ENCODE measurements around the gene STRAP.

Gene STRAP

GRCh38 chr12:15882118-15882971 is at the start of gene STRAP:
TSS of gene STRAP (plus strand) at chr12:15882387. CDS start at chr12:15882708, 321 bp downstream.
- peak; percentile 76 to 98 (median 95) for DNase-seq

DNA sequence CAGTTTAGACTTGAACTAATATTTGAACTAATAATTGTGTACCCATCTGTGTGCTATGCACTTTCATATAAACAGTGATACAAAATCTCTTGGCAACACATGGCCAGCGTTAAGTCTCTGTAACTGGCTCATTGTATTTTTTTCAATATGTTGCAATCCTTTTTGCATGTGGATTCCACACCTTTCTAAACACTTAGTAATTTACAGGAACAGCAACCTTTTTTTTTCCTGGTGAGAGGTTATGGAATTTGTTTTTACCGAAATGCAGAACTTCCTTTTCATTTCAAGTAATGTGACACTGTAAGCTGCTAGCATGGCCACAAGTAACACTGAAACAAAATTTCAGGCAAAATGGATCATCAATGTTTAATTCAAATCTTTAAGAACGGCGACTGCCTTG is 47.6 kb upstream of the STRAP start:
- DNase-seq = no peak

DNA sequence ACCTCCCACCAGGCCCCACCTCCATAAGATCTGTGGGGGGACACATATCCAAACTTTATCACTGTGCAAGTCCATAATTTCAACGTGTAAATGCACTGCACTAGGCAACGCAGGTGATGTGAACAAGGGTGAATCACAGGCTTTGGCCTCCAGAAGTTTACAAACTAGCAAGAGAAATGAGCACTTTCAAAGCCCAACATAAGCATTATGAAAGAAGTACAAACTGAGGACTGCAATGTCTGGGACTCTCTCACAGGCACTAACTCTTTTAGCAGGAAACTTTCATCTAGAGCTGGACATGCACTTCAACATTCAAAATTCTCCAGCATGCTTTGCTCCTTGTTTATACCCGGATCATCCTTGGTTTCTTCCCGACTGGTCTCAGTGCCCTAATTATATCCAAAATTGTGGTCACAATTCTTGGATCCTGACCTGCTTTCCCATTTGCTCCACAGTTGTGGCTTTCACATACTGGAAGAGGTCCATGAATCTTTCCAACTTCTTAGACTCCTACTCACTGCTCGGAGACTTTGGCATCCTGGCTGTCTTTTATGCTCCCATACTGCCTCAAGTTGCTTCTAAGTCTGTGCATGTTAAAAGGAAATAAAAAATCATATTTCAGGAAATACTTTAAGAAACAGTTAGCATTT is 44.9 kb upstream of the STRAP start:
- no peak for DNase-seq

- DNase-seq = no peak
These were observed 43.1 kb upstream of the STRAP start for GRCh38 chr12:15839041-15839440.

- DNase-seq = no peak
These were observed 42.5 kb upstream of the STRAP start for GRCh38 chr12:15839682-15840081.

DNA sequence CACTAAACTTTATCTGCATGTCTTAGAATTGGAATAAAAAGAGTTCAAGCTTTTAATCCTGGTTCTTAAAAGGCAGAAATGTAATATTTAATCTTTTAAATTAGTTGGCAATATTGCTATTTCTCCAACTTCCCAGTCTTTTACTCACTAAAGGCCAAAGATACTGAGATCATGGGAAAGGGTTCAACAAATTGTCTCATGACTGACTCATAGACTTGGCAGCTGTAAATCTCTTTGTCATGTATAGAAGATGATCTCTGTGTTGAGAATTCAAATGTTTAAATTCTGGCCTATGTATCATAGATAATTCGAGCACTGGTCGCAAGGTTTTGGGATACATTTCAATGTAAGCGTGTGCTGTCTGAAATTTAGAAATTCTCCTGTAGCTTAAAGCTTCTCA is 40.1 kb upstream of the STRAP start:
- no peak for DNase-seq

GRCh38 chr12:15846887-15847286 is 35.3 kb upstream of the STRAP start:
- no peak for DNase-seq

- DNase-seq = no peak
These were observed 33.6 kb upstream of the STRAP start for GRCh38 chr12:15848606-15849005.

- DNase-seq = no peak
These were observed 31.1 kb upstream of the STRAP start for GRCh38 chr12:15851045-15851620.

- no peak for DNase-seq
These were observed 30.3 kb upstream of the STRAP start for GRCh38 chr12:15851919-15852318.

DNA sequence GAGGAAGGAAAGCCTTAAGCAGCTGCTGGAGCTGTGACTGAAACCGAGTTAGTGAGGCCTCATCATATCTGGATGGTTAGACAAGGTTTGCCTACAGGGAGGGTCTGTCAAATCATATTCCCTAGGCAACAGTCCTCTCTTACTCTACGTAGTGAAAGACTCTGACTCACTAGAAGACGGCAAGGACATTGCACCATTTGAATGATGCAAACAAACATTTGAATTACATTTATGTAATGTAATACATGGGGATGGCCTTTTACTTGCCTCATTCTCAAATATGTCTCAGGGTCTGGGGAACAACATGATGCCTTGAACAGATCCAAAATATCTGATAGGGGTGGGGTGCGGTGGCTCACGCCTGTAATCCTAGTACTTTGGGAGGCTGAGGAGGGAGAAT is 29.8 kb upstream of the STRAP start:
- no peak for DNase-seq

GRCh38 chr12:15853877-15854276 is 28.3 kb upstream of the STRAP start:
- DNase-seq = no peak

- no peak for DNase-seq
These were observed 27.3 kb upstream of the STRAP start for GRCh38 chr12:15854916-15855315.

DNA sequence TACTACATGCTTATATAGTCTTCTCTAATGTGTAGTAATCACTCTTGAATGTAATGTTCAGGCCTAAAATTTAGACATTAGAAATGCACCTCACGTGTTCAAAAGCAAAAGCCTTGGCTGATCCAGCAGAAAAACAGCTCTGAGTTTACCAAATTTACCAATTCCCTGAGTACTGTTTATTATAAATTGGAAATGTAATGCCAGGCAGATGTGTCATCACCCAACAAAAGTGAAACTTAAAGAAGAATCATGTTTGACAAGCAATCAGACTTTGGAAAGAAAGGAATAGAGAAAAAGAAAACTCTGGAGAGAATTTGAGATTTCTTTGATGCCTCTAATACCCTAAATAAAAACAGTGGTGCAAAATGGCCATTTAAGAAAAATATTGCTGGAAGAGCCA is 26.5 kb upstream of the STRAP start:
- no peak for DNase-seq

DNA sequence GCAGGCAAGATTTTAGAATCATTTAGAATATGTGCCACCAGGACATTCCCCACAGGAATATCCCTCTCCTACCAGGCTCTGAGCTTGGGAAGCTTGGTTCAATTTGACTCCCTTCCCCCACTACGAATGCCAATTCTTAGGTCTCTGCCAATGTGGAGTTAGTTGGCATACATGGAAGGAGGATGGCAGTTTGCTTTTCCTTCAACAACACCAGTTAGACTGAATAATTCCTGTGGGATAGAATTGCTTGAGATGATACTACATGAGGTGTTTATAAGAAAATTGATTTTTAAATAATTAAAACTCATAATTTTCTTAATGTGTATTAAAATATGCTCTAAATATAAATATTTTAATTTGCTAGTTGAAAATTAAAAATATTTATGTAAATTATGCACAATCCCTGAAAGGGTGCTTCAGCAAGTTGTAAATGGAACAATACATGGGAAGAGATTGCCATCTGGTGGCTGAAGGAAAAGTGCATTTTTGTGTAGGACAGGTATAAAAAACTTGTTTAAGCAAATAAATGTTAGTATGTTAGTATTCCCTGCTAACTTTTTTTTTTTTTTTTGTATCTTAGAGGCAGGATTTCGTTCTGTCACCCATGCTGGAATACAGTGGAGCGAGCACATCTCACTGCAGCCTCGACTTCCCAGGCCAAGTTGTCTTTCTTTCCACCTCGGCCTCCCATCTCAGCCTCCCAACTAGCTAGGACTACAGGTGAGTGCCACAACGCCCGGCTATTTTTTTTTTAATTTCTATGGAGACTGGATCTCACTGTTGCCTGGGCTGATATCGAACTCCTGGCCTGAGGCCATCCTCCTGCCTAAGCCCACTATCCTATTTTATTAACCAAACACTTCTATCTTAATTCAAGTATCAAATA is 25.8 kb upstream of the STRAP start:
- peak in 20 of 51 donors; percentile 2 to 80 (median 25) for DNase-seq

- peak in 1 of 51 donors; percentile 4 for DNase-seq
These were observed 23.8 kb upstream of the STRAP start for GRCh38 chr12:15858353-15858752.

GRCh38 chr12:15859116-15859515 is 23.1 kb upstream of the STRAP start:
- DNase-seq = no peak

DNA sequence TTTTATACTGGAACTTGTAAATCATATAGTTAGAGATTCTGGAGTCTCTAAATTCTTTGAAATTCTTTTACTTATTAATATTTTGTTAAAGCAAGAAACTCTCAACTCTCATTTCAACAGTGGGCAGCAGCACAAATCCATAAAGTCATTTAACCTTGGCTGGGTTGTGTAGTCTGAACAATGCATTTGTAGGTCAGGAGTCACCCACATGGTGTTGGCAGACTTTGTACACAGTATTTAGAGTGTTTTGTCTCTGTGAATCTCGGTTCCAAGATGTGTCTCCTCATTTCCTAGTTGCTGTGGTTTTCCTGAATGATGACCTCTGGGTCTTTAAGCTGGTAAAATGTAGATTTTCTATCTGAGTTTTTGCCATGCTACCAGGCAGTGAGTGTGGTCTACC is 20.8 kb upstream of the STRAP start:
- DNase-seq = no peak

GRCh38 chr12:15862840-15863239 is 19.3 kb upstream of the STRAP start:
- DNase-seq = no peak

- DNase-seq = no peak
These were observed 18.8 kb upstream of the STRAP start for GRCh38 chr12:15863372-15863771.

- peak in 1 of 51 donors; percentile 2 for DNase-seq
These were observed 18.2 kb upstream of the STRAP start for GRCh38 chr12:15863984-15864383.

GRCh38 chr12:15868186-15868585 is 14.0 kb upstream of the STRAP start:
- DNase-seq = no peak
